Testis (tissue), 2 donors: ENCODE measurements around the gene SLC9C2.

ENCODE experiments used
- POLR2A ChIP-seq: fragments of 450-650 bp; IDR thresholded peaks from one replicate; pipeline ENCODE4 v1.6.1; 2017; ENCODE audit warnings: antibody characterized with exemption, mild to moderate bottlenecking, moderate library complexity
- TF ChIP-seq, protein P1 (sequence below), 3 experiments: fragments of 450-650 bp in 2 of 3; fragments of 200-600 bp in 1 of 3; sonication (generic) in 1 of 3; IDR thresholded peaks; one replicate each; pipeline ENCODE4 v1.5.1; 2016 to 2019; ENCODE audit warnings: antibody characterized with exemption in 3 of 3, mild to moderate bottlenecking in 2 of 3, moderate library complexity in 1 of 3

DNA sequence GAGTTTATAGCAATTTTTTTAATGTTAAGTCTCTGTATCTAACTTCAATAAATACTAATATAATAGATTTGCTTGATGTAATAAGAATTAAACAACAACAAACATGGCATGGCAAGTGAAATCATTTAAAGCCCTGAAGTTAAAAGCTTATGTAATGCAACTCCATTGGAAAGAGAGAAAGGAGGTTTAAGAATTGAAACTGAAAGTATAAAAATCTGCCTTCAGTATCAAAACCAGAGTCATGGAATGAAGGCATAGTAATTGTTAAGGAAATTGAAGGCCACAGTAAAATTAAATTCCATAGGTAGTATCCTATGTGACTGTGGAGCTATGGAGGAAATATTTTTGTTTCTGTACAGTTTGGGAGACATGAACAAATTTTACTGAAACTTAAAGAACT, 70.6 kb downstream of the SLC9C2 start:
- TF ChIP-seq, protein P1, sequence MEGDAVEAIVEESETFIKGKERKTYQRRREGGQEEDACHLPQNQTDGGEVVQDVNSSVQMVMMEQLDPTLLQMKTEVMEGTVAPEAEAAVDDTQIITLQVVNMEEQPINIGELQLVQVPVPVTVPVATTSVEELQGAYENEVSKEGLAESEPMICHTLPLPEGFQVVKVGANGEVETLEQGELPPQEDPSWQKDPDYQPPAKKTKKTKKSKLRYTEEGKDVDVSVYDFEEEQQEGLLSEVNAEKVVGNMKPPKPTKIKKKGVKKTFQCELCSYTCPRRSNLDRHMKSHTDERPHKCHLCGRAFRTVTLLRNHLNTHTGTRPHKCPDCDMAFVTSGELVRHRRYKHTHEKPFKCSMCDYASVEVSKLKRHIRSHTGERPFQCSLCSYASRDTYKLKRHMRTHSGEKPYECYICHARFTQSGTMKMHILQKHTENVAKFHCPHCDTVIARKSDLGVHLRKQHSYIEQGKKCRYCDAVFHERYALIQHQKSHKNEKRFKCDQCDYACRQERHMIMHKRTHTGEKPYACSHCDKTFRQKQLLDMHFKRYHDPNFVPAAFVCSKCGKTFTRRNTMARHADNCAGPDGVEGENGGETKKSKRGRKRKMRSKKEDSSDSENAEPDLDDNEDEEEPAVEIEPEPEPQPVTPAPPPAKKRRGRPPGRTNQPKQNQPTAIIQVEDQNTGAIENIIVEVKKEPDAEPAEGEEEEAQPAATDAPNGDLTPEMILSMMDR (IDR thresholded peaks at IDR 0.05), result no peak
- no peak for TF ChIP-seq POLR2A
